ENCODE measurements around the gene NMNAT3. TPM values are rescaled to one million over a fixed set of nuclear protein-coding genes. Genes with fewer than 3 reads are reported as not detected.

NMNAT3 gene
- total RNA-seq, 1 experiment from 2014 or later: 1.3 TPM

- Histone ChIP-seq H3K4me1 (ENCODE audit: insufficient read depth, low read length) (no peaks in the 10 kb centered on the region), H3K23ac (ENCODE audit: insufficient read length, low read depth, low read length) (no peak overlapping the region), H4K8ac (replicated peaks; ENCODE audit: insufficient read length, low read depth, low read length) (no peak overlapping the region), H4K91ac (ENCODE audit: insufficient read length, low read depth, low read length) (no peak overlapping the region), H3K56ac (ENCODE audit: insufficient read length, low read depth, low read length) (no peak overlapping the region), H3K14ac (ENCODE audit: insufficient read depth, low read length) (no peak overlapping the region), H3K9me3 (ENCODE audit: control insufficient read depth, low read depth, low read length) (no peaks in the 10 kb centered on the region), H2BK120ac (ENCODE audit: low read depth, low read length, poor library complexity, severe bottlenecking) (no peak overlapping the region), H3K23me2 (ENCODE audit: insufficient read length, low read depth, low read length, poor library complexity, severe bottlenecking) (no peaks in the 10 kb centered on the region), H2BK15ac (ENCODE audit: low read depth, low read length) (no peak overlapping the region), H3K9ac (ENCODE audit: extremely low read depth, insufficient read length, low read length) (no peak overlapping the region), H2AK5ac (ENCODE audit: insufficient read length, low read length) (no peak overlapping the region), H3K79me2 (ENCODE audit: insufficient read depth, low read length) (no peaks in the 10 kb centered on the region), H3K4ac (ENCODE audit: low read depth, low read length) (no peak overlapping the region), H3K18ac (ENCODE audit: insufficient read length, low read depth, low read length) (no peak overlapping the region), H4K20me1 (ENCODE audit: control insufficient read depth, insufficient read depth, insufficient read length) (no peaks in the 10 kb centered on the region), H4K5ac (ENCODE audit: insufficient read length, low read depth, low read length) (no peak overlapping the region), H3K4me2 (ENCODE audit: insufficient read depth, insufficient read length, low read length) (no peak overlapping the region), H3T11ph (ENCODE audit: low read length) (no peak overlapping the region), H2BK12ac (ENCODE audit: insufficient read length, low read depth, low read length) (no peak overlapping the region), H3K79me1 (ENCODE audit: insufficient read depth, low read depth, low read length, poor library complexity, severe bottlenecking) (no peaks in the 10 kb centered on the region), H3K27ac (ENCODE audit: insufficient read length, low read depth, low read length) (no peak overlapping the region), H2BK5ac (ENCODE audit: insufficient read length, low read length) (no peak overlapping the region), H2BK20ac (ENCODE audit: low read depth, low read length, poor library complexity, severe bottlenecking) (no peak overlapping the region), H2AFZ (ENCODE audit: low read length) (no peak overlapping the region), H3K27me3 (ENCODE audit: insufficient read depth, low read length) (no peaks in the 10 kb centered on the region)
- WGBS (ENCODE audit: extremely low coverage, insufficient read length, low lambda C conversion rate): no CpG with 5 or more reads among the region's 1 CpG
- no peak overlapping the region for H3K27ac Mint-ChIP-seq
- H3K9me3 Mint-ChIP-seq: no peaks in the 10 kb centered on the region; a peak in 1 of 5 replicates
- no peak for TF ChIP-seq CTCF (conservative IDR thresholded peaks at IDR 0.05)
- no peaks in the 10 kb centered on the region for H3K27me3 Mint-ChIP-seq (ENCODE audit: low read depth)
- H3K4me1 Mint-ChIP-seq: no peaks in the 10 kb centered on the region
- H3K4me3 Mint-ChIP-seq: no peak overlapping the region
- no peak for DNase-seq
- H3K36me3 Mint-ChIP-seq (ENCODE audit: insufficient read depth in 1 of 3, low read depth in 3 of 3): no peaks in the 10 kb centered on the region; a peak in 2 of 7 replicates
Observed at GRCh38 chr3:139639662-139640061, 38.1 kb downstream of the NMNAT3 start.
